Activated CD4-positive, alpha-beta T cell treated with anti-CD3 and anti-CD28 coated beads, Interleukin-2, amount 50 U/mL, for 16 hours (primary cell): ENCODE data around the gene CEP97.
A peak's percentile ranks its signal among the peaks of the same experiment; 100 is the strongest.

Experiments
- DNase-seq: peaks from one replicate; pipeline ENCODE4 v3.0.0-alpha.2; 2020

Gene CEP97

GRCh38 chr3:101778385-101779046 is 54.1 kb downstream of the CEP97 start:
- DNase-seq: no peak

DNA sequence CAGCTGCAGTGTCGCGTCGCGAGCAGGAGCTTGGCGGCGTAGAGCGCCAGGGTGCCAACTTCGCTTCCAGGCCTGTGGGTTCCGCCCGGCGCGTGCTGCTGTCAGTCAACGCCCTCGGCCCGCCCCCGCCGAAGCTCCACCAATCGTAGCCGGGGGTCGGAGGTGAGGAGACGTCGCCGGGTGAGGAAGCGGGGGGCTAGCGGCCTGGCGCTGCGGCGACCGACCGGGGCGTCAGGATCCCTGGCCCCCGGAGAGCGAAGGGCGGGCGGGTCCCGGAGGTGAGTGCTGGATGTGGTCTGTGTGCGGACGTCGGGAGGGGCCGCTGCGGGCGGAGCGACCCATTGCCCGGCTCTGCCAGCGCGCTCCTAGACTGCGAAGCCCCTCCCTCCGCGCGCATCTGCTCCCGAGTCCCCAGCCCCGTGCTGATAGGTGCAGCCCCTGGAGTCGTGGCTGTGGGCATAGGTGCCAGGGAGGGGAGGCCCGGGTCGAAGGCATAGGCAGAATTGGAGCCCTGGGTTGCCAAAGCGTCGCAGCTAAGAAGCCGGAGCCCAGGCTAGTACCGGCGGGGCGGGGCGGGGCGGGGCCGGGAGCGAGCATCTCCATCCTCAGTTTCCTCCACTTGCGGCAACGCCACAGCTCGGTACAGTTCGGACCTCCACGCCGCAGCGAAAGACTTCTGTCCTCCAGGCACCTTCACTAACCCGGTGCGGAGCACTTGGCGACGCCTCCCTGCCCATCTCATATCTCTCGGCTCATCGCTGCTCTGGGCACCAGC is 54.8 kb downstream of the CEP97 start, which contains the start of gene NXPE3:
TSS of gene NXPE3 (plus strand) at position 165 of the 775 bp plus-strand sequence. CDS start 6,386 bp downstream, outside the sequence.
- peak; percentile 94 for DNase-seq

- DNase-seq: no peak
Measured at GRCh38 chr3:101779822-101780381, 55.5 kb downstream of the CEP97 start.

GRCh38 chr3:101780661-101781060 is 56.2 kb downstream of the CEP97 start:
- no peak for DNase-seq

DNA sequence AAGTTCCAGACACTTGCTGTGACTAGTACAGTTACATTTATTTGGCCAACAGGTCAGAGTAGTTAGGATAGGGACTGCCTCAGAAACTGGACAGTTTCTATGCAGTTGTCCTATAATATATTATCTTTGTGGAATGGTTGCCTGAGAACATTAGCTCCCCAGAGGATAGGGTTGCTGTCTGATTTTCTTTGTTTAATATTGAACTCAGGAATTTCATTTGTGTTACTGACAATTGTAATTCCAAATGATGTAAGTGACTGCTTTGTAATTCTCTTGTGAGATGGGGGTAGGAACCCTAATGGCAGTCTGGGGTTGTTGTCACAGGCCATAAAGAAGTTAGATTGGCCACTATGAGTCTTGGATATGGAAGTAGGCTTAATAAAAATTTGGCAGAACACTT is 56.8 kb downstream of the CEP97 start:
- DNase-seq: no peak

DNA sequence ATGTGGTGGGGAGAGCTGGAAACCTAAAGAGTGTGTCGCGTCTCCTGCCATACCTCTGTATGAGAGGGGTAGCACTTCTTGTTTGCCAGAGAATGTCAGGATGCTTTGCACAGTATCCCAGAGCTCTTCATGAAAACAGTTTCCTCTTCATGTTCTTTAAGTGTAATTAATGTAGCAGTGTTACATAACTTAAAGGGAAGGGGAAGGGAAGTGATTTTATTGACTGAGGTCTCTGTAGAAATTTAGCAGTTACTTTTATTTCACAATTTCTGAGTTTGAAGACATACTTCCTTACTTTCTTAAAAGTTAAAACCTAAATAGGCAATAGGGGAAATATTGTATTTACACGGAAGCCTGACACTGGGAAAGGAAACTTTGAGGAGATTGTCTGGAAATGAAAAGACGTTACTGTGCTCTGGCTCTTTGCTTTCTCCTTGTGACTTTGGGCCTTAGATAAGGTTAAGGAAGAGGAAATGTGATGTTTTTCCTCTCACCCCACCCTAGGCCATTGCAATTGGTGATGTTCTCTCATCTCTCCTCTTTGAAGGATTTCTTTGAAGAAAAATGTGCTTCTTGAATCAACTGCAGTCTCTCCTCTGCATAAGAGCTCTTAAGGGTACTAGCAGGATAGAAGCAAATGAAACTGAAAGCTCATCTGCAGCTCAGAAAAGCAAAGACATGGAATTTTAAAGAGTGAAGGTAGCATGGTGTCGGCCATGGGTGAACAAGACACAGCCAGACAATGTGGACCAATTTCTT is 60.6 kb downstream of the CEP97 start:
- no peak for DNase-seq

GRCh38 chr3:101791778-101792177 is 67.4 kb downstream of the CEP97 start:
- DNase-seq: no peak

DNA sequence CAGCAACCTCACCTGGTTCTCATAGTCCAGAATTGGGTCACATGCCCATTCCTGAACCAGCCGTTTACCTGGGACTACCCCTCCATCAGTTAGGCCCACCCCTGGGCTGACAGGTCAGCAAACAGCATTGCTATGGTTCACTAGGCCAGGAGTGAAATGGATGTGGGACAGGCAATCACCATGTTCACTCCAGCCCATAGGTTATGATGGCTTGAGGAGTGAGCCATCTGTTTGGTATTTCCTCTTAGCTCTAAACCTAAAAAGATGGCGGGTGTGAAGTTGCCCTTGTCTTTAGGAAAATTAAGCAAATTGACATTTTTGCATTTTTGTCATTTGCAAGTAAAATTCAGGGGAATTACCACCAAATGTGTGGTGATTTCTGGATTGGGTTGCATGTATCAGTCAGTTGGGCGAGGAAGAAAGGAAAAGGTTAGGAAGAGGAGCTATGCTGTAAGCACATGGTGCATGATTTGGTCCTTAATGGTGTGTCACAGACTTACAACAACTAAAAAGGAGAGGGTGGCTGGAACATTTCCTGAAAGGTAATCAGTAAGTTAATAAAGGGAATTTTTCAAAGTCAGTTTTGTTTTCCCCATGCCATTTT is 71.8 kb downstream of the CEP97 start:
- DNase-seq: no peak

- no peak for DNase-seq
Measured at GRCh38 chr3:101801174-101801573, 76.8 kb downstream of the CEP97 start.

DNA sequence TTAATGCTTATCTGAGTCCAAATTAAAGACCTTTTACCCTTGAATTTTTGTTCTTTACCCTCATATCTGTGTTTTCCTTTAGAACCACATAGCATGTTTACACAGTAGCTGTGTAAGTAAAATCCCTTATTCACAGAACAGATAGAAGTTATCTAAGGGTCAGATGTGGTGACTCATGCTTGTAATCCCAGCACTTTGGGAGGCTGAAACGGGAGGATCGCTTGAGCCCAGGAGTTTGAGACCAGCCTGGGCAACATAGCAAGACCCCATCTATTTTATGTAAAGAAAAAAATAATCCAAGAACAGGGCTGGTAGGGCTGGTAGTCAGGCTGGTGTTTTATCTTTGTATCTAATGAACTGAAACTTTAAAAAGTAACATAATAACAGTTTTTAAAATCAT is 77.8 kb downstream of the CEP97 start:
- no peak for DNase-seq

DNA sequence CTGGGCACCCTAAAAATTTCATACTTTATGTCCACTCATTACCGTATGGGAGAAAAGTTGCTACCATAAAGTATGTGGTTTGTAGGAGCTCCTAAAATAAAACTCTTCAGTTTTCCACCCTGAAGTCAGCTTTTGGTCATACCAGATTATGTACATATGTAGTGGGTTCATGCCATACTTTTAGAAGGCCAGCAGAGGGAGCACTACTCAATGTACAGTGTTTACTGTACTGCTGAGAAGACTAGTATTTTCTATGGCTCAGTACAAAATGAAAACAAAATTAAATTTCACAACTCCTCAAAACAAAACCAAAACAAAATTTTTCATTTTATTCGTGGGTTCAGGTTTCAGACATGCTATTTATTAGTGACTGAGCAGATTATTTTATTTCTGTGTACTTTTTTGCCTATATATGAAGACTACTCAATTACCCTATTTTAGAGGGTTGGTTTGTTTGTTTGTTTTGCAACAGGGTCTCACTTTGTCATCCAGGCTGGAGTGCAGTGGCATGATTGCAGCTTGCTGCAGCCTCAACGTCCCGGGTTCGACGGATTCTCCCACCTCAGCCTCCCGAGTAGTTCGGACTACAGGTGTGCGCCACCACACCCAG is 78.9 kb downstream of the CEP97 start:
- DNase-seq: peak; percentile 75

DNA sequence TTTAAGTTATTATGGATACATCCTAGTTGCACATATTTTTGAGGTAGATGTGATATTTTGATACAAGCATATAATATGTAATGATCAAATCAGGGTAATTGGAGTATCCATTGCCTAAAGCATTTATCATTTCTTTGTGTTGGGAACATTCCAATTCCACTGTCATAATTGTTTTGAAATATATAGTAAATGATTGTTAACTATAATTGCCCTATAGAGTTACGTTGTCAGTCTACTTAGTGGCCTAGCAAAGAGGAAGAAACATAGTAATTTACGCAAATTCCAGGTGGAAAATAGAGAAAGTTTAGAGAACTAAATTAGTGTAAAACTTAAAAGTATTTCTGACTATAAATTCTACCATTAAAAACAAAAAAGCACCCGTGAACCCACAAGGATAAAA is 79.5 kb downstream of the CEP97 start:
- no peak for DNase-seq

GRCh38 chr3:101806491-101806890 is 82.1 kb downstream of the CEP97 start:
- DNase-seq: no peak

- DNase-seq: peak; percentile 57
Measured at GRCh38 chr3:101807888-101808287, 83.5 kb downstream of the CEP97 start.

DNA sequence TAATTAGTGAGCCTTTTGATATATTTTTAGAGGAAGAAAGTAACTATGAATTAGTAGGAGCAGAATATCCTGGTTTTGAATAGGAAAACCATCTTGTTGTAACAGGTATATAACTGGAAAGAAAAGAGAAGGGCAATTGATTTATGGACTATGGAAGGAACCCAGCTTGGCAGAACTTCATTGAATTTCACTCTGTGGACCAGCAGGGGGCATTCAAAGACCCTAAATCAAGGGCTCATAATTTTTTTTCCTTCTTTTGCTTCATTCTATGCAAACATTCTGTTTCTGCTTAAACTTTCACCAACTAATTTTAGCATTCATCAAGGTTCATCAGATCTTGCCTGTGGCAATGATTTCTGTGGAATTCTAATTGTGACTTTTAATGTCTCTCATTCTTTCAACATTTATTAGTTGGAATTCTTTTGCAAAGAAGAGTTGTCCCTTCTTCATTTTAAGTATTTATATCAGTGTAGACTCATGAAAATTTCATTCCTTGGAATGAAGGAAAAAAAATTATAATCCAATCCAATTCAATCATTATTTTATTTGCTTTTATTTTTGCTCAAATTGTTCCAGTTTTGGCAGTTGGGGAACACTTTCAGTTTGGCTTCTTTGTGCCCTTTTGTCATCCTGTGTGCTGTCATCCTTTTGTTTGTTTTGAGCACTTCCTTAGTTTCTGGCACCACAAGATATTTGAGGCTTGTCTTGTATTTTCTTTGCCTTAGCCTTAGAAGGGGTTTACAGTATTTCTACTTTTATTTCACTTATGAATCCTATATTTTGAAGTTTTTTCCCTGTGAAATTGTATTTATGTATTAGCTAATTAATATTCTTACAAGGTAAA is 85.0 kb downstream of the CEP97 start:
- peak; percentile 55 for DNase-seq

- no peak for DNase-seq
Measured at GRCh38 chr3:101810022-101810418, 85.6 kb downstream of the CEP97 start.

DNA sequence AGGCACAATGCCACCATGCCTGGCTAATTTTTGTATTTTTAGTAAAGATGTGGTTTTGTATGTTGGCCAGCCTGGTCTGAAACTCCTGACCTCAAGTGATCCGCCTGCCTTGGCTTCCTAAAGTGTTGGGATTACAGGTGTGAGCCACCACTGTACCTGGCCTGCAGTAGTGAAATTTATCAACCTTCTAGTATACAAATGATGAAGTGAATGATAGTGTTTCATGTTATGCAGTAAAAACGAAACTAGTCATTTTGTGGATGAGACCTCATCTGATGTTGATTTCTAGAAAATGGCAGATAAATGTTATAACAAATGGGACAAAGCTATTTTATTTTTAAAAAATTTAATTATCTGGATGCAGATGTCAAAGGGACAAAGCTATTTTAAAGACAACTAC is 87.5 kb downstream of the CEP97 start:
- DNase-seq: peak; percentile 47

GRCh38 chr3:101812895-101813294 is 88.5 kb downstream of the CEP97 start:
- no peak for DNase-seq

GRCh38 chr3:101813817-101814440 is 89.5 kb downstream of the CEP97 start:
- DNase-seq: peak; percentile 47

DNA sequence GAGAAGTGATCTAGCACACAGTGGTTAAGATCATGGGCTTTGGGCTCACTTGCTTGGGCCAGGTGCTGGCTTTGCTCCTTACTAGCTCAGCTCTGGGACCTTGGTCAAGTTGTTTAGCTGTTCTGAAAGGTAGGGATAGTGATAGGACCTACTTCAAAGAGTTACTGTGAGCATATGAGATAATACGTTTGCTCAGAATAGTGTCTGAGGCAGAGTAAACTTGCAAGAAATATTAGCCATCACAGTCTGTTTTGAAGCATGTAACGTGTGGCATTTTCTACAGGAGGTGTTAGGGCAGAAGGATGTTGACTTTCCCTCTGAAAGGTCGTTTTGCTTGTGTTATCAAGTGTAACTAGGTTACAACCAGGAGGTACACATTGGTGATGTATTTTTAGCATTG is 90.4 kb downstream of the CEP97 start:
- no peak for DNase-seq
